Astrocyte of the cerebellum (primary cell): Measurements from ENCODE around the gene ERAL1.
"Not testable (repeated sequence)": the region's sequence is repeated elsewhere in the genome, so short reads cannot be mapped to it uniquely, and the experiment has no call there.

Experiments used
- DNase-seq: peaks from one replicate; pipeline ENCODE4 v3.0.0-alpha.2; 2011; ENCODE audit warnings: low read depth
- H3K4me3 ChIP-seq: 2 replicates; pipeline ENCODE4 v1.5.1; 2011; ENCODE audit warnings: mild to moderate bottlenecking, low read depth, low read length, moderate library complexity
- in situ Hi-C: cut with HindIII; loops from 2 replicates; pipeline ENCODE4 v1.10.0; 2017; ENCODE audit warnings: low sequenced_read_pairs
- TF ChIP-seq, protein P1 (sequence below): IDR thresholded peaks from 2 replicates; pipeline ENCODE4 v1.5.1; 2012; ENCODE audit warnings: low read length, low read depth, moderate library complexity, mild to moderate bottlenecking; ENCODE audit errors: missing control alignments

ERAL1 gene

DNA sequence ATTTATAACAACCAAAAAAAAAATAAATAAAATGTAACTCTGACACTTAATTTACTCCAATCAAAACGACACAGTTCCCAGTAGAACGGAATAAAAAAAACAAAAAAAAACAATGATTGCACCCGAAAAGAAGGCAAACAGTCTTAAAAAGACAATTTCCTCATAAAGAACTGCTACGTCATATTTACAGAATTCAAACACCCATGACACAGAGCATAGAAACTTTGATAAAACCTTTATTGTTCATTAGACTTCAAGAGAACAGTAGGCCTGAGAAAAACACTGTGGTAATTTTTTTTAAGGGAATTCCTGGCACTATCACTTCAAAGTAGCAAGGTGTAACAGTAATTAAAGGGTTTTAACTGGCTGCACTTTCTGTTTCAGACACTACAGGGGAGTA is 38.3 kb upstream of the ERAL1 start:
- DNase-seq, result no peak
- H3K4me3 ChIP-seq, result no peak overlapping the region
- in situ Hi-C loops, result loop anchor here (5.0 kb wide), 1 partner anchor 51 kb away; no protein-coding TSS in a partner anchor
- TF ChIP-seq, protein P1, sequence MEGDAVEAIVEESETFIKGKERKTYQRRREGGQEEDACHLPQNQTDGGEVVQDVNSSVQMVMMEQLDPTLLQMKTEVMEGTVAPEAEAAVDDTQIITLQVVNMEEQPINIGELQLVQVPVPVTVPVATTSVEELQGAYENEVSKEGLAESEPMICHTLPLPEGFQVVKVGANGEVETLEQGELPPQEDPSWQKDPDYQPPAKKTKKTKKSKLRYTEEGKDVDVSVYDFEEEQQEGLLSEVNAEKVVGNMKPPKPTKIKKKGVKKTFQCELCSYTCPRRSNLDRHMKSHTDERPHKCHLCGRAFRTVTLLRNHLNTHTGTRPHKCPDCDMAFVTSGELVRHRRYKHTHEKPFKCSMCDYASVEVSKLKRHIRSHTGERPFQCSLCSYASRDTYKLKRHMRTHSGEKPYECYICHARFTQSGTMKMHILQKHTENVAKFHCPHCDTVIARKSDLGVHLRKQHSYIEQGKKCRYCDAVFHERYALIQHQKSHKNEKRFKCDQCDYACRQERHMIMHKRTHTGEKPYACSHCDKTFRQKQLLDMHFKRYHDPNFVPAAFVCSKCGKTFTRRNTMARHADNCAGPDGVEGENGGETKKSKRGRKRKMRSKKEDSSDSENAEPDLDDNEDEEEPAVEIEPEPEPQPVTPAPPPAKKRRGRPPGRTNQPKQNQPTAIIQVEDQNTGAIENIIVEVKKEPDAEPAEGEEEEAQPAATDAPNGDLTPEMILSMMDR, result no peak

DNA sequence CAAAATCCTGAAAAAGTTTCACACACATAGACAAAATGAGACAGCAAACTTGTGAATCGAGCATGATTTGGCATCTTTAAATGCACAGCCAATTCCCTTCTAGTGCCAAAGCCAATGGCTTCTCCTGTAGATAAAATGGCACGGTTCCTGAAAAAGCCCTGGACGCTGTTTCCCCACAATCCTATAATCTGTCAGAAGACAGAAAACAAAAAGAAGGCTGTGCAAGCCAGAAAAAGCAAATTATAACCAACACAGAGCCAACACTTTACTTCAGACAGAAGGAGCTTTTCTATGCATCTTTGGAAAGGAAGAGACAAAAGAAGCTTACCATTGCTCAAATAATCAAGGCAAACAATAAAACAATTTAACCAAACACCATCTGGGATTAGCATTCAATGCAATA is 36.0 kb upstream of the ERAL1 start:
- no peak overlapping the region for H3K4me3 ChIP-seq
- in situ Hi-C loops, result loop anchor here (5.0 kb wide), 1 partner anchor 48 kb away; no protein-coding TSS in a partner anchor
- DNase-seq, result no peak
- TF ChIP-seq, protein P1, result no peak

DNA sequence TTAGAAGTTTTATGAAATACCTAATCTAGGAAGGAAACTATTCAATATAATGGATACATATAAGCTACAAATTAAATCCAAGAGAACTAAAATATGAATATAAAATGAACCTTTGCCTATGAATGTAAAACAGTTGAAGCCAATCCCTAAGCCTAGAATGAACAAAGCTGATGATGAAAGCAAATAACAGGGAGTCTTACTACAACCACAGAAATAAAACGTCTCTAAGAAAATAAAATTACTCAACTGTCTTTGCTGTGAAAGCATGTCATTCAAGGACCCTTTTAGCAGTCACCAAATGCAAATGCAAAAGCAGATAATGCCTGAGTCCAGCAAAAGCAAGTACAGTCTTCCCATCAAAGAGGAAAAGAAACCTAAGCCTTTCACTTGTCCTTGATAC is 35.2 kb upstream of the ERAL1 start:
- in situ Hi-C loops, result loop anchor here (5.0 kb wide), 1 partner anchor 48 kb away; no protein-coding TSS in a partner anchor
- H3K4me3 ChIP-seq, result no peak overlapping the region
- no peak for DNase-seq
- TF ChIP-seq, protein P1, result no peak

DNA sequence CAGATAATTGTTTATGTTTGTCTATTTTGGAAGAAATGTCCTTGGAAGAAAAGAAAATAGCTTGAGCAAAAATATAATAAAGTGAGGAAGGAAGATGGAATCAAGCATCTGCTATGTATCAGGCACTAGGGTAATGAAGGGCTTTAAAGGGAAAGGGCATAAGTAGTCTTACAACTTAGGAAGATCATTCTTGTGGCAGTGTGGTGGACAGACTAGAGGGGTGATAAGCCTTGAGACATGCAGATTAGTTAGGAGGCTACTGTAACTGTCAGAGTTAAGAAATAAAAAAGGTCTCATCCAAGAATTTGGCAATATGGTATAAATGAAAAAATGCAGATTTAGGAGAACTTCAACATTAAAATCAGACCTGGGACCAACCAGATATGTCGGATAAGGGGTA is 27.1 kb upstream of the ERAL1 start:
- TF ChIP-seq, protein P1, result no peak
- DNase-seq, result no peak
- H3K4me3 ChIP-seq, result no peak overlapping the region
- in situ Hi-C loops, result no loop called here

DNA sequence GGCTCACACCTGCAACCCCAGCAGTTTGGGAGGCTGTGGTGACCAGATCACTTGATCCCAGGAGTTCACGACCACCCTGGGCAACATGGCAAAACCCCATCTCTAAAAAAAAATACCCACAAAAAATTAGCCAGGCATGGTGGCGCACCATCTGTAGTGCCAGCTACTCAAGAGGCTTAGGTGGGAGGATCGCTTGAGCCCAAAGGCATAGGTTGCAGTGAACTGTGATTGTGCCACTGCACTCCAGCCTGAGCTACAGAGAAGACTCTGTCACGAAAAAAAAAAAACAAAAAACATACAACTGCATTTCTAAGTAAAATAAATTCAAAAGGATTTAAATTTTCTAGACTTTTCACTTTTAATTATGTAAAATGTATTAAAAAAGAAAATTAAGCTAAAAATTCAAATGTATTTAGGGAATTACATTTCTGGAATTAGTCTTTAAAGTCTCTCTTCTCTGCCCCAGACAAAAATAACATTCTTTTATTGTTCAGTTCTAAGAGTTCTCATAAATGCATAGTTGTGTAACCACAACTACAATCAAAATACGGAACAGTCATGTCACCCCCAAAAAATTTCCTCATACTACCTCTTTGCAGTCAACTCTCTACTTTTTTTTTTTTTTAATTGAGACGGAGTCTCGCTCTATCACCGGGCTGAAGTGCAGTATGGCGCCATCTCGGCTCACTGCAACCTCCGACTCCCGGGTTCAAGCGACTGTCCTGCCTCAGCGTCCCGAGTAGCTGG is 26.3 kb upstream of the ERAL1 start:
- TF ChIP-seq, protein P1, result no peak
- no peak for DNase-seq
- no peak overlapping the region for H3K4me3 ChIP-seq
- in situ Hi-C loops, result no loop called here

DNA sequence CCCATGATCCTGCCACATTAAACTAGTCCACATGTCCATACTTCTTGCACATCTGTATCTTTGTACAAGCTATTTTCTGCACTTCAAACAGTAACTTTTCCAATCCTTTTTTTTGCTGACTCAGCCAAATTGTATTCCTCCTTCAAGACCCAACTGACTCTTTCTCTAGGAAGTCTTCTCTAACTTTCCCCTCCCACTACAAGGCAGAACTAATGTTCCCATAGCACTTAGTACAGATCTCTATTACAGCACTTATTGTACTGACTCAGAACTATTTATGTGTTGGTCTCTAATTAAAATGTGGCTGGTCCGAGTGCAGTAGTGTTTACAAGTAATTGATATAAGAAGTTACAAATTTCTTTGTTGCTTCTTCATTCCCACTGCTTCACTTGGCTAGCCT is 20.4 kb upstream of the ERAL1 start:
- in situ Hi-C loops, result no loop called here
- DNase-seq, result no peak
- H3K4me3 ChIP-seq, result no peak overlapping the region
- TF ChIP-seq, protein P1, result no peak

DNA sequence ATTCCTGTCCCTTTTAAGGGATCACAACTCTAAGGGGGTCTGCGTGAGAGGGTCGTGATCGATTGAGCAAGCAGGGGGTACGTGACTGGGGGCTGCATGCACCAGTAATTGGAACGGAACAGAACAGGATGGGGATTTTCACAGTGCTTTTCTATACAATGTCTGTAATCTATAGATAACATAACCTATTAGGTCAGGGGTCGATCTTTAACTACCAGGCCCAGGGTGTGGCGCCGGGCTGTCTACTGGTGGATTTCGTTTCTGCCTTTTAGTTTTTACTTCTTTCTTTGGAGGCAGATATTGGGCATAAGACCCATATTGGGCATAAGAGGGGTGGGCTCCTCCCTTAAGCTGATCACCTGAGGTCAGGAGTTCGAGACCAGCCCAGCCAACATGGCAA is 18.3 kb upstream of the ERAL1 start:
- in situ Hi-C loops, H3K4me3 ChIP-seq, DNase-seq: not testable (repeated sequence)
